Measurements from ENCODE around the gene SLC2A4RG. TPM values are rescaled to one million over a fixed set of nuclear protein-coding genes. Genes with fewer than 3 reads are reported as not detected.

The SLC2A4RG gene
- polyA plus RNA-seq, 3 donors from 2014 or later, result 1.5 to 3.6 (median 3.2) TPM

DNA sequence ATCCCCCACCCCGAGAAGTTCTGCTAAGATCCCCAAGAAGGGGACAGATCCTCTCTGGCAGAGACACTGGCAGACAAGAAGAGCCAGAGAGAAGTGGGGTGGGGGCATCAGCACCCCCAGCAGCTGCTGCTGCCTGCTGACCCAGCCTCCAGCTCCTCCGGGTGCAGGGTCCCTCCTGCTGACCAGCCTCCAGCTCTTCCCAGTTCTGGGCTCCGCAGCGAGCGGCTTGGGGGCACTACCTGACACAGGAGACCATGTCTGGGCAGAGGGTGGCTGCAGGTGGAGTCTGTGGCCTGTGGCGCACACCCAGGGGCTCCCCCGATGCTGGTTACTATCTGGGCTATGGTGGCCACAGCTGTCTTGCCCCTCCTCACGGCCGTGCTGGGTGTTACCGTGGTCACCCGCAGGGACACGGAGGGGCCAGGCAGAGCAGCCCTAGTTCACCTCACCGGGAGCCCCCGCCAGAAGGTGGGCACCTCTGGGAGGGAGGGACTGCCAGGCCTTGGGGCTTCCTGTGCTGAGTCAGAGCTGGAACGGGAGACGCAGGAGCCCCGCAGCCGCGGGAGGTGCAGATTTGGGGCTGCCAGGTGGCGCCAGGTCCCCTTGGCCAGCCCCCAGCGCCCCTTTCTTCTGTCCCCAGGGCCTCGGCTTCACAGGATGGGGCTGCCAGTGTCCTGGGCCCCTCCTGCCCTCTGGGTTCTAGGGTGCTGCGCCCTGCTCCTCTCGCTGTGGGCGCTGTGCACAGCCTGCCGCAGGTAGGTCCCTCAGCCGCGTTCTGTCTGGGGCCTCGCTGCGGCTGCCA lies 2.5 kb upstream of the SLC2A4RG start:
- peaks cover 0 to 12% (median 6%) of the 10 kb centered on the region in 3 donors for H3K36me3 Mint-ChIP-seq
- peak; percentile 62 to 69 (median 63) for DNase-seq
- no peaks in the 10 kb centered on the region for H3K9me3 Mint-ChIP-seq
- peak overlapping the region; percentile 83 to 91 (median 90) for H3K4me3 Mint-ChIP-seq
- H3K4me1 Mint-ChIP-seq, result peaks cover 14 to 24% of the 10 kb centered on the region in 2 donors
- H3K27ac Mint-ChIP-seq, result peak overlapping the region; percentile 89 to 94 (median 92)
- H3K27me3 Mint-ChIP-seq (ENCODE audit: low read depth in 3 of 3), result peaks cover 2 to 9% (median 6%) of the 10 kb centered on the region in 3 donors

DNA sequence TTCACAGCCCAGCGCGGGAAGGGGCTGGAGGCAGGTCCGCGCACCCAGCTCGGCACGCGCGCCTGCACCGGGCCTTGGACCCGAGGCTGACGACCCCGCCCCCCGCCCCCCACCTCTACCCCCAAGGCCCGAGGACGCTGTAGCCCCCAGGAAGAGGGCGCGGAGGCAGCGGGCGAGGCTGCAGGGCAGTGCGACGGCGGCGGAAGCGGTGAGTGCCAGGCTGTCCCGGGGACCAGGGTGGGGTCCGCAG lies 2.0 kb upstream of the SLC2A4RG start:
- H3K27ac Mint-ChIP-seq, result no peak overlapping the region

DNA sequence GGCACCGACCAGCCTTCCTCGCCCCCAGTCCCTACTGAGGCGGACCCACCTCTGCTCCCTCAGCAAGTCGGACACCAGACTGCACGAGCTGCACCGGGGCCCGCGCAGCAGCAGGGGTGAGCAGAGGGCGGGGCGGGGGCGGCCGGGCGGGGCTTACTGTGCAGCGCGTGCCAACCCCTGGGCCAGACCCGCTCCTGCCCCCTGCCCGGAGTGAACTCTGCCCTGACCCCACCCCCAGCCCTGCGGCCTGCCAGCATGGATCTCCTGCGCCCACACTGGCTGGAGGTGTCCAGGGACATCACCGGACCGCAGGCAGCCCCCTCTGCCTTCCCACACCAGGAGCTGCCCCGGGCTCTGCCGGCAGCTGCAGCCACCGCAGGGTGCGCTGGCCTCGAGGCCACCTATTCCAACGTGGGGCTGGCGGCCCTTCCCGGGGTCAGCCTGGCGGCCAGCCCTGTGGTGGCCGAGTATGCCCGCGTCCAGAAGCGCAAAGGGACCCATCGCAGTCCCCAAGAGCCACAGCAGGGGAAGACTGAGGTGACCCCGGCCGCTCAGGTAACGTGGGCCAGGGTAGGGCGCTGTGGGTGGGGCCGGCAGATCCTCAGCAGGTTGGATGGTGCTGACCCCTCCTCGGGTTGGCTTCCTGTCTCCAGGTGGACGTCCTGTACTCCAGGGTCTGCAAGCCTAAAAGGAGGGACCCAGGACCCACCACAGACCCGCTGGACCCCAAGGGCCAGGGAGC lies 1.5 kb upstream of the SLC2A4RG start:
- Mint-ChIP-seq H3K4me1 (peaks cover 14 to 24% of the 10 kb centered on the region in 2 donors), H3K9me3 (no peaks in the 10 kb centered on the region), H3K4me3 (peak overlapping the region; percentile 35 to 70 (median 45)), H3K27ac (no peak overlapping the region), H3K27me3 (ENCODE audit: low read depth in 3 of 3) (peaks cover 2 to 9% (median 6%) of the 10 kb centered on the region in 3 donors), H3K36me3 (peaks cover 0 to 12% (median 6%) of the 10 kb centered on the region in 3 donors)
- peak; percentile 21 to 47 (median 30) for DNase-seq

More for the DNA sequence above, 2.0 kb upstream of the SLC2A4RG start:
- H3K9me3 Mint-ChIP-seq, result no peaks in the 10 kb centered on the region
- peaks cover 0 to 12% (median 6%) of the 10 kb centered on the region in 3 donors for H3K36me3 Mint-ChIP-seq
- peaks cover 14 to 24% of the 10 kb centered on the region in 2 donors for H3K4me1 Mint-ChIP-seq
- no peak for DNase-seq
- peak overlapping the region; percentile 83 to 91 (median 90) for H3K4me3 Mint-ChIP-seq
- H3K27me3 Mint-ChIP-seq (ENCODE audit: low read depth in 3 of 3), result peaks cover 2 to 9% (median 6%) of the 10 kb centered on the region in 3 donors

DNA sequence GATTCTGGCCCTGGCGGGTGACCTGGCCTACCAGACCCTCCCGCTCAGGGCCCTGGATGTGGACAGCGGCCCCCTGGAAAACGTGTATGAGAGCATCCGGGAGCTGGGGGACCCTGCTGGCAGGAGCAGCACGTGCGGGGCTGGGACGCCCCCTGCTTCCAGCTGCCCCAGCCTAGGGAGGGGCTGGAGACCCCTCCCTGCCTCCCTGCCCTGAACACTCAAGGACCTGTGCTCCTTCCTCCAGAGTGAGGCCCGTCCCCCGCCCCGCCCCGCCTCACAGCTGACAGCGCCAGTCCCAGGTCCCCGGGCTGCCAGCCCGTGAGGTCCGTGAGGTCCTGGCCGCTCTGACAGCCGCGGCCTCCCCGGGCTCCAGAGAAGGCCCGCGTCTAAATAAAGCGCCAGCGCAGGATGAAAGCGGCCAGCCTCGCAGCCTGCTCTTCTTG lies 868 bp upstream of the SLC2A4RG start:
- Mint-ChIP-seq H3K4me3 (peak overlapping the region; percentile 35 to 70 (median 45)), H3K27me3 (ENCODE audit: low read depth in 3 of 3) (peaks cover 2 to 9% (median 6%) of the 10 kb centered on the region in 3 donors), H3K4me1 (peaks cover 14 to 23% of the 10 kb centered on the region in 2 donors), H3K27ac (no peak overlapping the region), H3K36me3 (peaks cover 2 to 9% (median 5%) of the 10 kb centered on the region in 3 donors), H3K9me3 (no peaks in the 10 kb centered on the region)
- DNase-seq, result peak in 2 of 3 donors; percentile 36 to 47

DNA sequence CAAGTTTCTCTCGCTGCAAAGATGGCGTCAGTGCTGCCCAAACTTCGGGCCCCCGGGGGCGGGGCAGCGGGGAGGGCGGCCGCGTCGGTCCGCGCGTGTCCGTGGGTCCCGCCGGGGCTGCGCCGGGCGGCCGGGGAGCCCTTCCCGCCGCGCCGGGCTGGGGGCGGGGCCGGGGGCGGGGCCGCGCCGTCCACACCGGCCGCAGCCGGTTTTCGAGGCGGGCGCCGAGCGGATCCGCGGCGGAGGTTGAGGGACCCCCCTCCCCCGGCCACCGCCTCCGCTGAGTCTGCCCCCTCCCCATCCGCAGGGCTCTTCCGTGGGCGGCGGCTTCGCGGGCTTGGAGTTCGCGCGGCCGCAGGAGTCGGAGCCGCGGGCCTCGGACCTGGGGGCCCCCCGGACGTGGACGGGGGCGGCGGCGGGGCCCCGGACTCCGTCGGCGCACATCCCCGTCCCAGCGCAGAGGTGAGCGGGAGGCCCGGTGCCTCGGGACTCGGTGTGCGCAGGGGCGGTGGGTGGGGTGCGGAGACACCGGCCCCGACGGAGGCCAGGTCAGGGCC lies 572 bp downstream of the SLC2A4RG start:
- DNase-seq, result peak; percentile 49 to 67 (median 55)
- H3K4me3 Mint-ChIP-seq, result peak overlapping the region in 4 of 5 donors; percentile 47 to 63 (median 54)
- peaks cover 0 to 4% (median 3%) of the 10 kb centered on the region in 3 donors for H3K36me3 Mint-ChIP-seq
- H3K4me1 Mint-ChIP-seq, result peaks cover 14 to 18% of the 10 kb centered on the region in 2 donors
- H3K9me3 Mint-ChIP-seq, result no peaks in the 10 kb centered on the region
- H3K27ac Mint-ChIP-seq, result no peak overlapping the region
- H3K27me3 Mint-ChIP-seq (ENCODE audit: low read depth in 3 of 3), result peaks cover 0 to 9% (median 6%) of the 10 kb centered on the region in 3 donors

DNA sequence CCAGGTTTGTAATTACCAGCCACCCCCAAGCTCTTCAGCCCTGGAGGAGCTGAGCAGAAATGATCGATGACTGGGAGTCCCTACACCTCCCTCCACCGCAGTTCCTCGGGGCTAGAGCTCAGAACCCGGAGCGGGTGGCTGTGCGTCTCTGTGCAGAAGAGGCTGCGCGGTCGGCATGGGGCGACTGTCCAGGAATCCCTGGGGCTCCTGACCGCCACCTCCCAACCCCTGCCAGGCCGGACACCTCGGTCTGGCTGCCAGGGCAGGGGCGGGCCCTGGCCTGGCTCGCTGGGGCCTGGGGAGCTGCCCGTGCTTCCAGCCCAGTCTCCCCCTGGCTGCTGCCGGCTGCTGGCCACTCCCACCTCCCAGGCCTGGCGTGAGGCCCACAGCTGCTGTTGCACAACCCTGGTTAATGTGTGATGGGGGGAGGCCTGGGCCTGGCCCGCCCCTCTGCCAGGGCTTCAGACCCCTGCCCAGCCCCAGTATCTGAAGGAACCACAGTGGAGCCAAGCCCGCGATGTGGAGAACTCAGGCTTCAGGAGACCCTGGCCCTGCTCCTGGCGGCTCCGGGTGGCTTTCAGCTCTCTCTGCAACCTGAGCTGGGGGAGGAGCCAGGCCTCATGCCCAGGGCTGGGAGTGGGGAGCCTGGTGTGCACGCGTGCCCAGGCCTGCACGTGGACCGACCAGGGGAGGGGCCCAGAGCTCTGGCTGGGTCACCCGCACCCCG lies 1.2 kb downstream of the SLC2A4RG start:
- no peak overlapping the region for H3K27ac Mint-ChIP-seq

DNA sequence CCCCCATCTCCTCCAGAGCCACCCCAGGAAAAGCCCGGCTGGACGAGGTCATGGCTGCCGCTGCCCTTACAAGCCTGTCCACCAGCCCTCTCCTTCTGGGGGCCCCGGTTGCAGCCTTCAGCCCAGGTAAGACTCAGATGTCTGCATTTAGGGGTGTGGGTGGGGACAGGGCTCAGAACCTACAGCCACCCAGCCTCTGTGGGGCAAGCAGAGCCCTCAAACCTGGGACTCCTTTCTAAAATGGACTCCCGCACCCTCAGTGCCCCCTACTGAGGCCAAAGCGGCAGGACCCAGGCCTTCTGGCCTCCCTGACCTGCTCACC lies 1.7 kb downstream of the SLC2A4RG start:
- Mint-ChIP-seq H3K4me1 (peaks cover 7% of the 10 kb centered on the region in 2 donors), H3K27me3 (ENCODE audit: low read depth in 3 of 3) (peaks cover 0 to 5% (median 3%) of the 10 kb centered on the region in 3 donors), H3K9me3 (no peaks in the 10 kb centered on the region), H3K4me3 (peak overlapping the region in 4 of 5 donors; percentile 35 to 61 (median 48)), H3K36me3 (peaks cover 0 to 4% (median 0%) of the 10 kb centered on the region in 3 donors), H3K27ac (no peak overlapping the region)
- DNase-seq, result no peak

More for the DNA sequence above, 1.2 kb downstream of the SLC2A4RG start:
- H3K27me3 Mint-ChIP-seq (ENCODE audit: low read depth in 3 of 3), result peaks cover 0 to 9% (median 6%) of the 10 kb centered on the region in 3 donors
- peaks cover 12 to 13% of the 10 kb centered on the region in 2 donors for H3K4me1 Mint-ChIP-seq
- H3K9me3 Mint-ChIP-seq, result no peaks in the 10 kb centered on the region
- H3K36me3 Mint-ChIP-seq, result peaks cover 0 to 4% (median 3%) of the 10 kb centered on the region in 3 donors
- peak; percentile 38 to 48 (median 42) for DNase-seq
- H3K4me3 Mint-ChIP-seq, result peak overlapping the region; percentile 42 to 63 (median 57)

DNA sequence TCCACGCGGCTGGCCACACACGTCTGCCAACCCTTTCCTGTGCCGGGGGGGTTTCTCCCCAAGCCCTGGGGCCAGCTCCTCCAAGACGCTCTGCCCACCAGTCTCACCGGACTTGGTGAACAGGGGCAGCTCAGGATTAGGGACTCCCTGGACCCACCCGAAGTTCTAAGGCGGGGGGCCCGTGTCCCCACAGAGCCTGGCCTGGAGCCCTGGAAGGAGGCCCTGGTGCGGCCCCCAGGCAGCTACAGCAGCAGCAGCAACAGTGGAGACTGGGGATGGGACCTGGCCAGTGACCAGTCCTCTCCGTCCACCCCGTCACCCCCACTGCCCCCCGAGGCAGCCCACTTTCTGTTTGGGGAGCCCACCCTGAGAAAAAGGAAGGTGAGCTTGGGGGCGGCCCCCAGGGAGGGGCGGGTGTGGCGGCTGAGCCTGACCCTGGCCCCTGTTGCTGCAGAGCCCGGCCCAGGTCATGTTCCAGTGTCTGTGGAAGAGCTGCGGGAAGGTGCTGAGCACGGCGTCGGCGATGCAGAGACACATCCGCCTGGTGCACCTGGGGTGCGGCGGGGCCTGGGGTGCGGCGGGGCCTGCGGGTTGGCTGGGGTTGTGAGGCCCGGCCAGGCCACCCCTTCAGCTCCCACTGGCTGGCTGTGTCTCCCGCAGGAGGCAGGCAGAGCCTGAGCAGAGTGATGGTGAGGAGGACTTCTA lies 2.3 kb downstream of the SLC2A4RG start:
- no peak overlapping the region for H3K27ac Mint-ChIP-seq

DNA sequence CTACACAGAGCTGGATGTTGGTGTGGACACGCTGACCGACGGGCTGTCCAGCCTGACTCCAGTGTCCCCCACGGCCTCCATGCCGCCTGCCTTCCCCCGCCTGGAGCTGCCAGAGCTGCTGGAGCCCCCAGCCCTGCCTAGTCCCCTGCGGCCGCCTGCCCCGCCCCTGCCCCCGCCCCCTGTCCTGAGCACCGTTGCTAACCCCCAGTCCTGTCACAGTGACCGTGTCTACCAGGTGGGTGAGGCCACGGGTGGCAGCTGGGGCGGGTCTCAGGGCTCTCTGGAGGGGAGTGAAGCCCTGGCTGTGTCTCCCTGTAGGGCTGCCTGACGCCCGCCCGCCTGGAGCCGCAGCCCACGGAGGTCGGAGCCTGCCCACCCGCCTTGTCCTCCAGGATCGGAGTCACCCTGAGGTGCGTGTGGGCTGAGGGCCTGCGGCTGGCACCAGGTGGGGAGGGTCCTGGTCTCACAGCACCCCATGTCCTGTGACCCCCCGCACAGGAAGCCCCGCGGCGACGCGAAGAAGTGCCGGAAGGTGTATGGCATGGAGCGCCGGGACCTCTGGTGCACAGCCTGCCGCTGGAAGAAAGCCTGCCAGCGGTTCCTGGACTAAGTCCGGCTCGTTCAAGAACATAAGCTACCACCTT lies 2.9 kb downstream of the SLC2A4RG start:
- Mint-ChIP-seq H3K9me3 (no peaks in the 10 kb centered on the region), H3K36me3 (peaks cover 0 to 4% (median 0%) of the 10 kb centered on the region in 3 donors), H3K27me3 (ENCODE audit: low read depth in 3 of 3) (no peaks in the 10 kb centered on the region), H3K27ac (no peak overlapping the region), H3K4me1 (peaks cover 0 to 1% of the 10 kb centered on the region in 2 donors), H3K4me3 (no peak overlapping the region)
- no peak for DNase-seq

More for the DNA sequence above, 2.3 kb downstream of the SLC2A4RG start:
- H3K9me3 Mint-ChIP-seq, result no peaks in the 10 kb centered on the region
- H3K27me3 Mint-ChIP-seq (ENCODE audit: low read depth in 3 of 3), result no peaks in the 10 kb centered on the region
- DNase-seq, result no peak
- peaks cover 0 to 4% (median 0%) of the 10 kb centered on the region in 3 donors for H3K36me3 Mint-ChIP-seq
- peak overlapping the region in 4 of 5 donors; percentile 35 to 61 (median 48) for H3K4me3 Mint-ChIP-seq
- H3K4me1 Mint-ChIP-seq, result peaks cover 2 to 3% of the 10 kb centered on the region in 2 donors

DNA sequence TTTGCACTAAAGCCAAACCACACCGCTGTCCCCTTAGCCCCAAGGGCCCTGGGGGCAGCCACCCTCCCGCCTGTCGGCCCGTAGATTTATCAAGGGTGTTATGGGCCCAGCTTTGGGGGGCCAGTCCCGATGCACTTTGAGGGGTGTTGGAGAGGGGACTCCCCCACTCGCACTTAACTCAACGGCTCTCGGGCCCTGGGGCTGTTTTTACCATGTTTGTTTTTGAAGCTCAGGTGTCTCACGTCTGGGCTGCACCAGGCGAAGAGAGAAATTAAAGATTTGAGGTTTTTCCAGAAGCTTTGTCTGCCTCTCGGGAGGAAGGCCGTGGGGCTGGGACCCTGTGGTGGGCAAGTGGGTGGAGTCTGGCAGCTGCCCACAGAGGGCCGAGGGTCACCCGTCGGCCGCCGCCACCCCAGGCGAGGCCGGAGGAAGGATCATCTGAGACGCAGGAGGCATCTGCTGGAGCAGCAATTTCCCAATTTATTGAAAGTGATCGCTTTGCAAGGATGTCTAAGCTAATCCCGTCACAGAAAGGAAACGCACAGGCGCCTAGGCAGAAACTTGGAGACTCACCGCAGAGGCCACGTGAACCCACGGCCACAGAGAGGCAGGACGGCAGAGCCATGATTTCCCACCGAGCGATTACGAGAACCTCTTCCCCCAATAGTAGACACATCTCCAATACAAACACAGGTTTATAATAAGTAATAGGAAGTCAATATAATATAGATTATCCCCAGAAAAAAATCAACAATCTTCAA lies 3.8 kb downstream of the SLC2A4RG start:
- Mint-ChIP-seq H3K27me3 (ENCODE audit: low read depth in 3 of 3) (no peaks in the 10 kb centered on the region), H3K27ac (no peak overlapping the region), H3K9me3 (no peaks in the 10 kb centered on the region), H3K36me3 (peaks cover 0 to 4% (median 0%) of the 10 kb centered on the region in 3 donors), H3K4me3 (no peak overlapping the region), H3K4me1 (peaks cover 0 to 1% of the 10 kb centered on the region in 2 donors)
- DNase-seq, result no peak

DNA sequence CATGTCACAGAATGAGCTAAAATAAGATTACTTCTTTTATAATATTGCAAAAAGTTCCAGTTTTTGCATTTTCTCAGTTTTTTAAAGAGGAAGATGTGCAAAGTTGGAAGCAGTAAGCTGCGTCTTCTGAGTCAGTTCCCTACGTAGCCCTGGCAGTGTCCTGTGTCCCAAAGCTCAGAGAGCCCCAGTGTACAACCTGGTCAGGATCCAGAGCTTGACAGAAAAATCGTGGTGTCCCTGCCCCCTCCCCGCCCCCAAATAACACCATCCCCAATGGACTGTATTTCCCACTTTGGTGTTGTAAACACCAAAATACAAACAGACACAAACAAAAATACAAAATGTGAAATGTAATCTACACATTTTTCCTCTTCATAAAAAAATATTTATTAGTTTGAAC lies 4.6 kb downstream of the SLC2A4RG start:
- Mint-ChIP-seq H3K9me3 (no peaks in the 10 kb centered on the region), H3K27ac (no peak overlapping the region), H3K27me3 (ENCODE audit: low read depth in 3 of 3) (no peaks in the 10 kb centered on the region), H3K36me3 (peaks cover 0 to 4% (median 0%) of the 10 kb centered on the region in 3 donors), H3K4me3 (no peak overlapping the region), H3K4me1 (peaks cover 0 to 2% of the 10 kb centered on the region in 2 donors)
- no peak for DNase-seq
